Skeletal muscle tissue (tissue), 4 donors: Measurements from ENCODE around the gene LARGE1. TPM values are rescaled to one million over a fixed set of nuclear protein-coding genes. Genes with fewer than 3 reads are reported as not detected.

Experiments
- H3K27ac ChIP-seq: one replicate; pipeline ENCODE4 v1.7.0; 2013; ENCODE audit warnings: mild to moderate bottlenecking, low read depth, low read length, inconsistent platforms
- H3K27me3 ChIP-seq, 3 donors: one replicate each; pipeline ENCODE4 v1.7.0; 2013; ENCODE audit warnings: low read length in 3 of 3; ENCODE audit not compliant: control insufficient read depth in 3 of 3, insufficient read depth in 3 of 3
- H3K36me3 ChIP-seq, 3 donors: one replicate each; pipeline ENCODE4 v1.7.0; 2013; ENCODE audit warnings: low read length in 3 of 3; ENCODE audit not compliant: control insufficient read depth in 3 of 3, insufficient read depth in 3 of 3
- H3K4me1 ChIP-seq, 3 donors: one replicate each; pipeline ENCODE4 v1.7.0; 2013; ENCODE audit warnings: low read length in 3 of 3, mild to moderate bottlenecking in 3 of 3; ENCODE audit not compliant: control insufficient read depth in 3 of 3, insufficient read depth in 3 of 3
- H3K4me3 ChIP-seq, 3 donors: one replicate each; pipeline ENCODE4 v1.7.0; 2013; ENCODE audit warnings: low read length in 3 of 3
- H3K9ac ChIP-seq, 3 donors: one replicate each; pipeline ENCODE4 v1.7.0; 2013; ENCODE audit warnings: low read length in 3 of 3, mild to moderate bottlenecking in 3 of 3, moderate library complexity in 2 of 3, low read depth in 1 of 3
- H3K9me3 ChIP-seq, 3 donors: one replicate each; pipeline ENCODE4 v1.7.0; 2013; ENCODE audit warnings: low read length in 3 of 3; ENCODE audit not compliant: control insufficient read depth in 3 of 3
- total RNA-seq: library from RNA; depleted of rRNA; stranded (reverse); fragments of >200 nt; gene quantifications from one replicate; pipeline ENCODE4 v1.2.3, GENCODE V29; 2014
- donor health status: Osteomylitis.

The LARGE1 gene
- total RNA-seq, 1 donor from 2014 or later = 12.5 TPM

GRCh38 chr22:33477120-33478111 is 442.9 kb downstream of the LARGE1 start:
- Histone ChIP-seq H3K9me3 (no peaks in the 10 kb centered on the region), H3K4me3 (no peak overlapping the region), H3K4me1 (peaks cover 11 to 29% (median 17%) of the 10 kb centered on the region in 3 donors), H3K9ac (peak overlapping the region in 1 of 3 donors; percentile 41), H3K27ac (no peak overlapping the region), H3K27me3 (no peaks in the 10 kb centered on the region), H3K36me3 (no peaks in the 10 kb centered on the region)

- H3K9ac ChIP-seq = peak overlapping the region in 1 of 3 donors; percentile 41
- H3K9me3 ChIP-seq = no peaks in the 10 kb centered on the region
- no peak overlapping the region for H3K4me3 ChIP-seq
- H3K4me1 ChIP-seq = peaks cover 15 to 34% (median 21%) of the 10 kb centered on the region in 3 donors
- no peaks in the 10 kb centered on the region for H3K27me3 ChIP-seq
- H3K27ac ChIP-seq = no peak overlapping the region
- no peaks in the 10 kb centered on the region for H3K36me3 ChIP-seq
Measured at GRCh38 chr22:33476716-33477115, 443.6 kb downstream of the LARGE1 start.

- Histone ChIP-seq H3K9me3 (no peaks in the 10 kb centered on the region), H3K4me1 (peaks cover 15 to 34% (median 21%) of the 10 kb centered on the region in 3 donors), H3K27me3 (no peaks in the 10 kb centered on the region), H3K36me3 (no peaks in the 10 kb centered on the region), H3K27ac (no peak overlapping the region), H3K4me3 (no peak overlapping the region), H3K9ac (no peak overlapping the region)
Measured at GRCh38 chr22:33476206-33476605, 444.1 kb downstream of the LARGE1 start.

GRCh38 chr22:33474587-33474986 is 445.7 kb downstream of the LARGE1 start:
- Histone ChIP-seq H3K36me3 (no peaks in the 10 kb centered on the region), H3K4me1 (peaks cover 15 to 34% (median 21%) of the 10 kb centered on the region in 3 donors), H3K9me3 (no peaks in the 10 kb centered on the region)

GRCh38 chr22:33472462-33473344 is 447.6 kb downstream of the LARGE1 start:
- Histone ChIP-seq H3K9ac (peak overlapping the region in 1 of 3 donors; percentile 0), H3K36me3 (no peaks in the 10 kb centered on the region), H3K27ac (peak overlapping the region; percentile 75), H3K27me3 (no peaks in the 10 kb centered on the region), H3K9me3 (no peaks in the 10 kb centered on the region), H3K4me1 (peaks cover 11 to 28% (median 16%) of the 10 kb centered on the region in 3 donors), H3K4me3 (peak overlapping the region in 1 of 3 donors; percentile 49)

More at GRCh38 chr22:33474587-33474986, 445.7 kb downstream of the LARGE1 start:
- H3K27me3 ChIP-seq = no peaks in the 10 kb centered on the region
- H3K4me3 ChIP-seq = no peak overlapping the region
- no peak overlapping the region for H3K27ac ChIP-seq
- no peak overlapping the region for H3K9ac ChIP-seq

- no peak overlapping the region for H3K27ac ChIP-seq
- no peaks in the 10 kb centered on the region for H3K9me3 ChIP-seq
- H3K4me3 ChIP-seq = no peak overlapping the region
- H3K36me3 ChIP-seq = no peaks in the 10 kb centered on the region
- peaks cover 11 to 12% (median 11%) of the 10 kb centered on the region in 3 donors for H3K4me1 ChIP-seq
- no peak overlapping the region for H3K9ac ChIP-seq
- H3K27me3 ChIP-seq = no peaks in the 10 kb centered on the region
Measured at GRCh38 chr22:33470456-33470855, 449.8 kb downstream of the LARGE1 start.

GRCh38 chr22:33467620-33468095 is 452.6 kb downstream of the LARGE1 start:
- H3K4me3 ChIP-seq = no peak overlapping the region
- H3K9me3 ChIP-seq = no peaks in the 10 kb centered on the region
- no peaks in the 10 kb centered on the region for H3K36me3 ChIP-seq
- no peak overlapping the region for H3K9ac ChIP-seq
- no peak overlapping the region for H3K27ac ChIP-seq
- peaks cover 7 to 17% (median 15%) of the 10 kb centered on the region in 3 donors for H3K4me1 ChIP-seq
- no peaks in the 10 kb centered on the region for H3K27me3 ChIP-seq

- H3K9me3 ChIP-seq = no peaks in the 10 kb centered on the region
- no peak overlapping the region for H3K27ac ChIP-seq
- peaks cover 2 to 15% (median 11%) of the 10 kb centered on the region in 3 donors for H3K4me1 ChIP-seq
- no peaks in the 10 kb centered on the region for H3K36me3 ChIP-seq
- no peak overlapping the region for H3K9ac ChIP-seq
- H3K27me3 ChIP-seq = no peaks in the 10 kb centered on the region
- H3K4me3 ChIP-seq = no peak overlapping the region
Measured at GRCh38 chr22:33467080-33467479, 453.2 kb downstream of the LARGE1 start.

GRCh38 chr22:33465554-33465953 is 454.7 kb downstream of the LARGE1 start:
- no peak overlapping the region for H3K27ac ChIP-seq
- no peaks in the 10 kb centered on the region for H3K9me3 ChIP-seq
- H3K36me3 ChIP-seq = no peaks in the 10 kb centered on the region
- H3K4me3 ChIP-seq = no peak overlapping the region
- no peak overlapping the region for H3K9ac ChIP-seq
- no peaks in the 10 kb centered on the region for H3K27me3 ChIP-seq
- peaks cover 0 to 13% (median 8%) of the 10 kb centered on the region in 3 donors for H3K4me1 ChIP-seq
